ENCODE measurements around the gene EXOC3L4. TPM values are rescaled to one million over a fixed set of nuclear protein-coding genes. Genes with fewer than 3 reads are reported as not detected.
"Not testable (repeated sequence)": the region's sequence is repeated elsewhere in the genome, so short reads cannot be mapped to it uniquely, and the experiment has no call there.

EXOC3L4 gene
- total RNA-seq, 8 experiments from 2014 or later: 0.13 to 3.0 (median 0.39) TPM; not detected in 2

- Histone ChIP-seq H3K4me1 (replicated peaks in 1 of 2) (peaks cover 9 to 36% of the 10 kb centered on the region in 2 donors), H3K27ac (no peak overlapping the region), H3K4me3 (no peak overlapping the region)
- in situ Hi-C loops (cut with MboI; ENCODE audit: low pct_unique_long_range_greater_than_20kb in 2 of 9, low sequenced_read_pairs in 9 of 9, unreplicated experiment in 9 of 9): no loop called here
- 10 to 100% (median 94%) methylated on average over 1 to 13 of the region's 17 CpGs; no CpG with 5 or more reads in 3 of the 10 experiments for WGBS, 10 experiments
- no peak for ATAC-seq (replicated peaks in 6 of 8)
Observed at GRCh38 chr14:103116636-103117035, 22.1 kb downstream of the EXOC3L4 start.

GRCh38 chr14:103117499-103117898 is 23.0 kb downstream of the EXOC3L4 start:
- H3K27ac ChIP-seq; H3K4me3 ChIP-seq; in situ Hi-C loops (cut with MboI; ENCODE audit: low pct_unique_long_range_greater_than_20kb in 2 of 9, low sequenced_read_pairs in 9 of 9, unreplicated experiment in 9 of 9); ATAC-seq (replicated peaks in 6 of 8): not testable (repeated sequence)
- WGBS, 10 experiments: 80 to 97% (median 90%) methylated on average over 1 to 6 of the region's 7 CpGs; no CpG with 5 or more reads in 4 of the 10 experiments
- peaks cover 18 to 35% of the 10 kb centered on the region in 2 donors for H3K4me1 ChIP-seq (replicated peaks in 1 of 2)

GRCh38 chr14:103118018-103118662 is 23.6 kb downstream of the EXOC3L4 start:
- peak in 5 of 8 experiments; percentile 11 to 40 (median 21) for ATAC-seq (replicated peaks in 6 of 8)
- in situ Hi-C loops (cut with MboI; ENCODE audit: low pct_unique_long_range_greater_than_20kb in 2 of 9, low sequenced_read_pairs in 9 of 9, unreplicated experiment in 9 of 9): no loop called here
- H3K4me1 ChIP-seq (replicated peaks in 1 of 2): peaks cover 24 to 35% of the 10 kb centered on the region in 2 donors
- WGBS, 10 experiments: 70 to 100% methylated on average over 1 to 4 of the region's 10 CpGs; no CpG with 5 or more reads in 8 of the 10 experiments
- no peak overlapping the region for H3K27ac ChIP-seq
- H3K4me3 ChIP-seq: no peak overlapping the region

GRCh38 chr14:103118663-103119404 is 24.3 kb downstream of the EXOC3L4 start:
- no peak overlapping the region for H3K4me3 ChIP-seq
- peaks cover 27 to 37% of the 10 kb centered on the region in 2 donors for H3K4me1 ChIP-seq (replicated peaks in 1 of 2)
- H3K27ac ChIP-seq: no peak overlapping the region
- no peak for ATAC-seq (replicated peaks in 6 of 8)
- WGBS, 10 experiments: 40 to 100% (median 85%) methylated on average over 1 to 4 of the region's 9 CpGs; no CpG with 5 or more reads in 3 of the 10 experiments
- in situ Hi-C loops (cut with MboI; ENCODE audit: low pct_unique_long_range_greater_than_20kb in 2 of 9, low sequenced_read_pairs in 9 of 9, unreplicated experiment in 9 of 9): no loop called here

- H3K4me1 ChIP-seq (replicated peaks in 1 of 2): peaks cover 27 to 37% of the 10 kb centered on the region in 2 donors
- in situ Hi-C loops (cut with MboI; ENCODE audit: low pct_unique_long_range_greater_than_20kb in 2 of 9, low sequenced_read_pairs in 9 of 9, unreplicated experiment in 9 of 9); H3K4me3 ChIP-seq; ATAC-seq (replicated peaks in 6 of 8); H3K27ac ChIP-seq: not testable (repeated sequence)
- WGBS, 10 experiments: 87 to 100% (median 95%) methylated on average over 1 to 8 of the region's 8 CpGs; no CpG with 5 or more reads in 2 of the 10 experiments
Observed at GRCh38 chr14:103119527-103119926, 25.0 kb downstream of the EXOC3L4 start.

- peak overlapping the region in 1 of 2 donors; percentile 76 for H3K27ac ChIP-seq
- 11 to 83% (median 58%) methylated on average over 1 to 4 of the region's 18 CpGs; no CpG with 5 or more reads in 5 of the 10 experiments for WGBS, 10 experiments
- in situ Hi-C loops (cut with MboI; ENCODE audit: low pct_unique_long_range_greater_than_20kb in 2 of 9, low sequenced_read_pairs in 9 of 9, unreplicated experiment in 9 of 9): no loop called here
- H3K4me3 ChIP-seq: no peak overlapping the region
- peaks cover 27 to 37% of the 10 kb centered on the region in 2 donors for H3K4me1 ChIP-seq (replicated peaks in 1 of 2)
- peak in 7 of 8 experiments; percentile 0 to 23 (median 4) for ATAC-seq (replicated peaks in 6 of 8)
Observed at GRCh38 chr14:103121121-103121845, 26.8 kb downstream of the EXOC3L4 start.

GRCh38 chr14:103121846-103122584 is 27.5 kb downstream of the EXOC3L4 start:
- ATAC-seq (replicated peaks in 6 of 8): peak; percentile 1 to 83 (median 78)
- in situ Hi-C loops (cut with MboI; ENCODE audit: low pct_unique_long_range_greater_than_20kb in 2 of 9, low sequenced_read_pairs in 9 of 9, unreplicated experiment in 9 of 9): no loop called here
- H3K4me3 ChIP-seq: no peak overlapping the region
- H3K27ac ChIP-seq: peak overlapping the region in 1 of 2 donors; percentile 80
- H3K4me1 ChIP-seq (replicated peaks in 1 of 2): peaks cover 27 to 41% of the 10 kb centered on the region in 2 donors
- 40% methylated on average over 3 of the region's 23 CpGs; no CpG with 5 or more reads in 9 of the 10 experiments for whole genome bisulfite sequencing, 10 experiments

- Histone ChIP-seq H3K4me3 (no peak overlapping the region), H3K27ac (peak overlapping the region in 1 of 2 donors; percentile 80), H3K4me1 (replicated peaks in 1 of 2) (peaks cover 27 to 46% of the 10 kb centered on the region in 2 donors)
- in situ Hi-C loops (cut with MboI; ENCODE audit: low pct_unique_long_range_greater_than_20kb in 2 of 9, low sequenced_read_pairs in 9 of 9, unreplicated experiment in 9 of 9): no loop called here
- WGBS, 10 experiments: 0% methylated on average over 1 of the region's 15 CpGs; no CpG with 5 or more reads in 9 of the 10 experiments
- peak in 5 of 8 experiments; percentile 11 to 20 (median 12) for ATAC-seq (replicated peaks in 6 of 8)
Observed at GRCh38 chr14:103122585-103122946, 28.0 kb downstream of the EXOC3L4 start.

- peak in 3 of 8 experiments; percentile 26 to 52 (median 27) for ATAC-seq (replicated peaks in 6 of 8)
- Histone ChIP-seq H3K4me3 (no peak within 1 kb of the TSS), H3K4me1 (replicated peaks in 1 of 2) (peaks cover 27 to 46% of the 10 kb centered on the region in 2 donors), H3K27ac (peak within 1 kb of the TSS in 1 of 2 donors; percentile 80)
- no CpG with 5 or more reads among the region's 74 CpGs for WGBS, 10 experiments
- in situ Hi-C loops (cut with MboI; ENCODE audit: low pct_unique_long_range_greater_than_20kb in 2 of 9, low sequenced_read_pairs in 9 of 9, unreplicated experiment in 9 of 9): no loop called here
Observed at GRCh38 chr14:103122947-103123633, 28.6 kb downstream of the EXOC3L4 start, which contains the start of gene TNFAIP2. Gene TNFAIP2, plus strand, starts transcription at chr14:103123461. Its CDS starts 2,997 bp downstream, at chr14:103126458.

- peaks cover 27 to 40% of the 10 kb centered on the region in 2 donors for H3K4me1 ChIP-seq (replicated peaks in 1 of 2)
- peak overlapping the region in 1 of 2 donors; percentile 80 for H3K27ac ChIP-seq
- 0 to 80% (median 55%) methylated on average over 1 to 8 of the region's 48 CpGs; no CpG with 5 or more reads in 6 of the 10 experiments for WGBS, 10 experiments
- ATAC-seq (replicated peaks in 6 of 8): peak in 3 of 8 experiments; percentile 15 to 40 (median 19)
- in situ Hi-C loops (cut with MboI; ENCODE audit: low pct_unique_long_range_greater_than_20kb in 2 of 9, low sequenced_read_pairs in 9 of 9, unreplicated experiment in 9 of 9): no loop called here
- no peak overlapping the region for H3K4me3 ChIP-seq
Observed at GRCh38 chr14:103123634-103124500, 29.3 kb downstream of the EXOC3L4 start.

- H3K4me1 ChIP-seq (replicated peaks in 1 of 2): peaks cover 27 to 40% of the 10 kb centered on the region in 2 donors
- in situ Hi-C loops (cut with MboI; ENCODE audit: low pct_unique_long_range_greater_than_20kb in 2 of 9, low sequenced_read_pairs in 9 of 9, unreplicated experiment in 9 of 9): no loop called here
- no peak for ATAC-seq (replicated peaks in 6 of 8)
- no peak overlapping the region for H3K27ac ChIP-seq
- H3K4me3 ChIP-seq: no peak overlapping the region
- no CpG with 5 or more reads among the region's 5 CpGs for WGBS, 10 experiments
Observed at GRCh38 chr14:103124501-103125001, 30.0 kb downstream of the EXOC3L4 start.

Measured in motor neuron (in vitro differentiated cells).